Measurements from ENCODE around the gene CPN1.

CPN1 gene

GRCh38 chr10:100053686-100054460, 27.8 kb downstream of the CPN1 start:
- H3K27ac ChIP-seq (ENCODE audit: insufficient read depth, low read length, poor library complexity, severe bottlenecking), result no peak overlapping the region
- H3K9me3 ChIP-seq (ENCODE audit: control insufficient read depth, low read length), result no peaks in the 10 kb centered on the region
- no peaks in the 10 kb centered on the region for H3K36me3 ChIP-seq (ENCODE audit: control insufficient read depth, insufficient read depth, low read length)
- no peaks in the 10 kb centered on the region for H3K27me3 ChIP-seq (replicated peaks; ENCODE audit: control insufficient read depth, insufficient read depth, low read length, poor library complexity, severe bottlenecking)
- DNase-seq, result no peak
- no peak overlapping the region for H3K4me3 ChIP-seq (ENCODE audit: insufficient read depth, low read depth, low read length, poor library complexity, severe bottlenecking)
- H3K4me1 ChIP-seq (ENCODE audit: control insufficient read depth, insufficient read depth, low read length, poor library complexity, severe bottlenecking), result no peaks in the 10 kb centered on the region

GRCh38 chr10:100046021-100046486, 35.6 kb downstream of the CPN1 start:
- peak; percentile 31 to 70 (median 53) for DNase-seq
- no peaks in the 10 kb centered on the region for H3K36me3 ChIP-seq (ENCODE audit: control insufficient read depth, insufficient read depth, low read length)
- no peaks in the 10 kb centered on the region for H3K9me3 ChIP-seq (ENCODE audit: control insufficient read depth, low read length)
- H3K27ac ChIP-seq (ENCODE audit: insufficient read depth, low read length, poor library complexity, severe bottlenecking), result no peak overlapping the region
- no peak overlapping the region for H3K4me3 ChIP-seq (ENCODE audit: insufficient read depth, low read depth, low read length, poor library complexity, severe bottlenecking)
- H3K27me3 ChIP-seq (replicated peaks; ENCODE audit: control insufficient read depth, insufficient read depth, low read length, poor library complexity, severe bottlenecking), result no peaks in the 10 kb centered on the region
- H3K4me1 ChIP-seq (ENCODE audit: control insufficient read depth, insufficient read depth, low read length, poor library complexity, severe bottlenecking), result no peaks in the 10 kb centered on the region

GRCh38 chr10:100045592-100045991, 36.1 kb downstream of the CPN1 start:
- Histone ChIP-seq H3K36me3 (ENCODE audit: control insufficient read depth, insufficient read depth, low read length) (no peaks in the 10 kb centered on the region), H3K4me1 (ENCODE audit: control insufficient read depth, insufficient read depth, low read length, poor library complexity, severe bottlenecking) (no peaks in the 10 kb centered on the region), H3K4me3 (ENCODE audit: insufficient read depth, low read depth, low read length, poor library complexity, severe bottlenecking) (no peak overlapping the region), H3K27me3 (replicated peaks; ENCODE audit: control insufficient read depth, insufficient read depth, low read length, poor library complexity, severe bottlenecking) (no peaks in the 10 kb centered on the region), H3K27ac (ENCODE audit: insufficient read depth, low read length, poor library complexity, severe bottlenecking) (no peak overlapping the region), H3K9me3 (ENCODE audit: control insufficient read depth, low read length) (no peaks in the 10 kb centered on the region)
- no peak for DNase-seq

GRCh38 chr10:100043796-100044195, 37.9 kb downstream of the CPN1 start:
- Histone ChIP-seq H3K36me3 (ENCODE audit: control insufficient read depth, insufficient read depth, low read length) (no peaks in the 10 kb centered on the region), H3K27ac (ENCODE audit: insufficient read depth, low read length, poor library complexity, severe bottlenecking) (no peak overlapping the region), H3K4me1 (ENCODE audit: control insufficient read depth, insufficient read depth, low read length, poor library complexity, severe bottlenecking) (no peaks in the 10 kb centered on the region), H3K9me3 (ENCODE audit: control insufficient read depth, low read length) (no peaks in the 10 kb centered on the region), H3K4me3 (ENCODE audit: insufficient read depth, low read depth, low read length, poor library complexity, severe bottlenecking) (no peak overlapping the region), H3K27me3 (replicated peaks; ENCODE audit: control insufficient read depth, insufficient read depth, low read length, poor library complexity, severe bottlenecking) (peaks cover 2% of the 10 kb centered on the region)
- no peak for DNase-seq

GRCh38 chr10:100043344-100043743, 38.3 kb downstream of the CPN1 start:
- Histone ChIP-seq H3K9me3 (ENCODE audit: control insufficient read depth, low read length) (no peaks in the 10 kb centered on the region), H3K27ac (ENCODE audit: insufficient read depth, low read length, poor library complexity, severe bottlenecking) (no peak overlapping the region), H3K4me1 (ENCODE audit: control insufficient read depth, insufficient read depth, low read length, poor library complexity, severe bottlenecking) (no peaks in the 10 kb centered on the region), H3K4me3 (ENCODE audit: insufficient read depth, low read depth, low read length, poor library complexity, severe bottlenecking) (no peak overlapping the region), H3K27me3 (replicated peaks; ENCODE audit: control insufficient read depth, insufficient read depth, low read length, poor library complexity, severe bottlenecking) (peaks cover 2% of the 10 kb centered on the region), H3K36me3 (ENCODE audit: control insufficient read depth, insufficient read depth, low read length) (no peaks in the 10 kb centered on the region)
- no peak for DNase-seq

- no peaks in the 10 kb centered on the region for H3K4me1 ChIP-seq (ENCODE audit: control insufficient read depth, insufficient read depth, low read length, poor library complexity, severe bottlenecking)
- no peak for DNase-seq
- H3K4me3 ChIP-seq (ENCODE audit: insufficient read depth, low read depth, low read length, poor library complexity, severe bottlenecking), result no peak overlapping the region
- no peaks in the 10 kb centered on the region for H3K9me3 ChIP-seq (ENCODE audit: control insufficient read depth, low read length)
- H3K27ac ChIP-seq (ENCODE audit: insufficient read depth, low read length, poor library complexity, severe bottlenecking), result no peak overlapping the region
- H3K36me3 ChIP-seq (ENCODE audit: control insufficient read depth, insufficient read depth, low read length), result no peaks in the 10 kb centered on the region
- H3K27me3 ChIP-seq (replicated peaks; ENCODE audit: control insufficient read depth, insufficient read depth, low read length, poor library complexity, severe bottlenecking), result peaks cover 2% of the 10 kb centered on the region
These were observed 40.2 kb downstream of the CPN1 start for GRCh38 chr10:100041306-100042002.

- no peak overlapping the region for H3K27ac ChIP-seq (ENCODE audit: insufficient read depth, low read length, poor library complexity, severe bottlenecking)
- no peaks in the 10 kb centered on the region for H3K4me1 ChIP-seq (ENCODE audit: control insufficient read depth, insufficient read depth, low read length, poor library complexity, severe bottlenecking)
- no peak for DNase-seq
- peaks cover 2% of the 10 kb centered on the region for H3K27me3 ChIP-seq (replicated peaks; ENCODE audit: control insufficient read depth, insufficient read depth, low read length, poor library complexity, severe bottlenecking)
- no peak overlapping the region for H3K4me3 ChIP-seq (ENCODE audit: insufficient read depth, low read depth, low read length, poor library complexity, severe bottlenecking)
- H3K9me3 ChIP-seq (ENCODE audit: control insufficient read depth, low read length), result no peaks in the 10 kb centered on the region
- H3K36me3 ChIP-seq (ENCODE audit: control insufficient read depth, insufficient read depth, low read length), result no peaks in the 10 kb centered on the region
These were observed 43.1 kb downstream of the CPN1 start for GRCh38 chr10:100038561-100039071.

- H3K9me3 ChIP-seq (ENCODE audit: control insufficient read depth, low read length), result no peaks in the 10 kb centered on the region
- H3K4me3 ChIP-seq (ENCODE audit: insufficient read depth, low read depth, low read length, poor library complexity, severe bottlenecking), result no peak overlapping the region
- H3K36me3 ChIP-seq (ENCODE audit: control insufficient read depth, insufficient read depth, low read length), result no peaks in the 10 kb centered on the region
- H3K4me1 ChIP-seq (ENCODE audit: control insufficient read depth, insufficient read depth, low read length, poor library complexity, severe bottlenecking), result no peaks in the 10 kb centered on the region
- H3K27ac ChIP-seq (ENCODE audit: insufficient read depth, low read length, poor library complexity, severe bottlenecking), result no peak overlapping the region
- DNase-seq, result no peak
- H3K27me3 ChIP-seq (replicated peaks; ENCODE audit: control insufficient read depth, insufficient read depth, low read length, poor library complexity, severe bottlenecking), result peaks cover 2% of the 10 kb centered on the region
These were observed 43.8 kb downstream of the CPN1 start for GRCh38 chr10:100037758-100038315.

- DNase-seq, result no peak
- Histone ChIP-seq H3K4me1 (ENCODE audit: control insufficient read depth, insufficient read depth, low read length, poor library complexity, severe bottlenecking) (no peaks in the 10 kb centered on the region), H3K36me3 (ENCODE audit: control insufficient read depth, insufficient read depth, low read length) (no peaks in the 10 kb centered on the region), H3K27me3 (replicated peaks; ENCODE audit: control insufficient read depth, insufficient read depth, low read length, poor library complexity, severe bottlenecking) (peaks cover 2% of the 10 kb centered on the region), H3K9me3 (ENCODE audit: control insufficient read depth, low read length) (no peaks in the 10 kb centered on the region), H3K4me3 (ENCODE audit: insufficient read depth, low read depth, low read length, poor library complexity, severe bottlenecking) (no peak overlapping the region), H3K27ac (ENCODE audit: insufficient read depth, low read length, poor library complexity, severe bottlenecking) (no peak overlapping the region)
These were observed 44.8 kb downstream of the CPN1 start for GRCh38 chr10:100036850-100037249.

All from effector memory CD4-positive, alpha-beta T cell (primary cell).